ENCODE results near the gene LZTR1.

Gene LZTR1

GRCh38 chr22:20980938-20981722 lies 967 bp upstream of the LZTR1 start:
- no peak for DNase-seq (ENCODE audit: low read depth)

DNA sequence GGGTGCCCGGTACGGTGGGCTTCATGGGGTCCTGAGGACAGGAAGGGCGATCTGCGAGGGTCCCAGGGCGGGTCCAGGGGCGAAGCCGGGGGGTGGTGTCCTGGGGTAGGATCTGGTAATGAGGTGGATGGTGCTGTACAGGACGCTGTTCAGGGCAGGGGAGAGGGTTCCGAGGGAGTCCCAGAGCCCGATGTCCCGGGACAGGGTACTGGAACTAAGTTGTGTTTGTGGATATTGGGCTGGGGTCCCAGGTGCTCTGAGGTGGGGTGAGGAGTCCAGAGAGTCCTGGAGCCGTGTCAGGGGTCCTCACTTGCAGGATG lies 426 bp downstream of the LZTR1 start:
- DNase-seq (ENCODE audit: low read depth): no peak

- no peak for DNase-seq (ENCODE audit: low read depth)
These were observed 1.1 kb downstream of the LZTR1 start for GRCh38 chr22:20983081-20983771.

- DNase-seq (ENCODE audit: low read depth): no peak
These were observed 3.6 kb downstream of the LZTR1 start for GRCh38 chr22:20985720-20986119.

- DNase-seq (ENCODE audit: low read depth): no peak
These were observed 4.3 kb downstream of the LZTR1 start for GRCh38 chr22:20986365-20986764.

GRCh38 chr22:20987375-20987774 lies 5.3 kb downstream of the LZTR1 start:
- no peak for DNase-seq (ENCODE audit: low read depth)

DNA sequence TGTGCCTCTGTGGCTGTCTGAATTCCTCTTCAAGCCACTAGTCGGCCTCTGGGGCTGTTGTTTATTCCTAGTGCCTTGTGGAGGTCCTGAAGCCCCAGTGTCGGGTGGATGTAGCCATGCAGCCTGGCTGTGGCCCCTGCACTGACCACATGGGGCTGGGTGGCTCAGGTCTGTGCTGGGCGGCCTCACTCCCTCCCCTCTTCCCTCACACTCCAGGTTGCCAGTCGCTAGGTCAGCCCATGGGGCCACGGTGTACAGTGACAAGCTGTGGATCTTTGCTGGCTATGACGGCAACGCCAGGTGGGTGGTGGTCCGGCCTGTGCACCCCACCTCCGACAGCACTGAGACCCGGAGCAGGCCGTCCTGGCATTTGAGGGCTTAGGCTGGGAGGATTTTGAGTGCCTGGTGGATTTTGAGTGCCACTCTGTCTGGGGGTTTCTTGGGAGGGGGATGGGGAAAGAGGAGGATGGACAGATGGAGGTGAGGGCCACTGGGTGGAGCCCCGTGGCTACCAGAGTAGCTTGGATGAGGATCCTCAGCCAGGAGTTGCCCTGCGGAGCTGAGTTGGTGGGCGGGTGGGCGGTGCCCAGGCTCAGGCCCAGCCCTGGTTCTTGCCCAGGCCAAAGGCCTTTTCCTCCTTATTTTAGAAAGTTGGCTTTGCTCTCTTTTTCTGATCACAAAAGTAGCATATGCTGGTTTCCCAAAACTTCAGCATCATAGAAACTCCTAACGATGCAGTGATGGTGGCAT lies 6.7 kb downstream of the LZTR1 start:
- no peak for DNase-seq (ENCODE audit: low read depth)

GRCh38 chr22:20989323-20990138 lies 7.4 kb downstream of the LZTR1 start:
- DNase-seq (ENCODE audit: low read depth): no peak

- DNase-seq (ENCODE audit: low read depth): no peak
These were observed 8.4 kb downstream of the LZTR1 start for GRCh38 chr22:20990184-20991180.

DNA sequence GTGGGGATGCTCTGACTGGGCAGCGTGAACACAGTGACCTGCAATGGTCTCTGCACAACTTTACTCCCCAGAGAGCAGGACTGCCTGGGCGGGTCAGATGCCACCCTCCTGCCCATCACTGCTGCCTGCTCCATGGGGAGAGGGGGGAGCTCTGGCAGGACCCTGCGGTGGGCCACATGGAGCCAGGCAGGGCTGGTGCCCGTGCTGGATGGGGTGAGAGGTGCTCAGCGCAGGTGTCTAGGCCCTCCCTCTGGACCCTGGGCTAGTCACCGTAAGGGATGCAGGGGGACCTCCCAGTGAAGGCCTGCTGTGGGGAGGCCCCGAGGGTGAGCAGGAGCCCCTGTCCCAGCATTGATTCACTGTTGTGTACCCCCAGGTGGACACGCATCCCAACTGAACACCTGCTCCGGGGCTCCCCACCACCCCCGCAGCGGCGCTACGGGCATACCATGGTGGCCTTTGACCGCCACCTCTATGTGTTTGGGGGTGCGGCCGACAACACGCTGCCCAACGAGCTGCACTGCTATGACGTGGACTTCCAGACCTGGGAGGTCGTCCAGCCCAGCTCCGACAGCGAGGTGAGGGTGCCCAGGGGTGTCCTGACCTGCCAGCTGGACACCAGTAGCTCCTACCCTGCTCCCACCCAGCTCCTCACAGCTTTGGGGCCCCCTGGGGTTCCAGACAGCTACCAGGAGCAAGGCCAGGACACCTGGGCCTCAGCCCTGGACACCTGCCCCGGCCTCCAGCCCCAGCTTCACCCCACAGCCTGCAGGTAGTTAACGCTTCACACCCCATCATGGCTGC lies 9.4 kb downstream of the LZTR1 start:
- DNase-seq (ENCODE audit: low read depth): no peak

- DNase-seq (ENCODE audit: low read depth): no peak
These were observed 10.0 kb downstream of the LZTR1 start for GRCh38 chr22:20992056-20992442.

GRCh38 chr22:20992456-20993303 lies 10.6 kb downstream of the LZTR1 start:
- no peak for DNase-seq (ENCODE audit: low read depth)

DNA sequence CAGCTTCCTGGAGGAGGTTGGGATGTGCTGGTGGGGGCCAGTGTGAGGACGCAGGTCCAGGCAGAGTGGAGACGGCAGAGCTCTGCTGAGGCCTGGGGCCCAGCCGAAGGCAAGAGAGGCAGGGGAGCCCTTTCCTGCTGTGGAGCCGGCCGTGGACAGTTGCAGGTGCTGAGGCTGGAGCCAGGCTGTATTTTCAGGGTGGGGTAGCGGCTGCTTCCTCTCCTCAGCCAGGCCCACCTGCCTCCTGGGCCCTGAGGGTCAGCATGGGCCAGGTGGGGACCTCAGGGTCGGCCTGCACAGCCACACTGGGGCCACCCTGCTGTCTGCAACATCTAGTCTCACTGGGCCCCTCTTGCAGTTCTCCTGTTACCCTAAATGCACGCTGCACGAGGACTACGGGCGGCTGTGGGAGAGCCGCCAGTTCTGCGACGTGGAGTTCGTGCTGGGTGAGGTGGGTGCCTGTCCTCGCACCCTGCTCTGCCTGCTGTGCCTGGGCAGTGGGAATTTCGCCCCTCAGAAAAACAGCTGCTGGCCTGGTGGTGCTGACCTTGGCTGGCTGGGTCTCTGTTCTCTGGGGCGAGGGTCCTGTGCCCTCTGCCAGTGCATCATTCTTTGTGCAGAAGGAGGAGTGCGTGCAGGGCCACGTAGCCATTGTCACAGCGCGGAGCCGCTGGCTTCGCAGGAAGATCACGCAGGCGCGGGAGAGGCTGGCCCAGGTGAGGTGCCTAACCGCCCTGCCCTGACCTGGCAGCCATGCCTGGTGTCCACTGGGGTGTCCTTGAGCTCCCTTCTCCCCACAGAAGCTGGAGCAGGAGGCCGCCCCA lies 11.4 kb downstream of the LZTR1 start:
- DNase-seq (ENCODE audit: low read depth): no peak

DNA sequence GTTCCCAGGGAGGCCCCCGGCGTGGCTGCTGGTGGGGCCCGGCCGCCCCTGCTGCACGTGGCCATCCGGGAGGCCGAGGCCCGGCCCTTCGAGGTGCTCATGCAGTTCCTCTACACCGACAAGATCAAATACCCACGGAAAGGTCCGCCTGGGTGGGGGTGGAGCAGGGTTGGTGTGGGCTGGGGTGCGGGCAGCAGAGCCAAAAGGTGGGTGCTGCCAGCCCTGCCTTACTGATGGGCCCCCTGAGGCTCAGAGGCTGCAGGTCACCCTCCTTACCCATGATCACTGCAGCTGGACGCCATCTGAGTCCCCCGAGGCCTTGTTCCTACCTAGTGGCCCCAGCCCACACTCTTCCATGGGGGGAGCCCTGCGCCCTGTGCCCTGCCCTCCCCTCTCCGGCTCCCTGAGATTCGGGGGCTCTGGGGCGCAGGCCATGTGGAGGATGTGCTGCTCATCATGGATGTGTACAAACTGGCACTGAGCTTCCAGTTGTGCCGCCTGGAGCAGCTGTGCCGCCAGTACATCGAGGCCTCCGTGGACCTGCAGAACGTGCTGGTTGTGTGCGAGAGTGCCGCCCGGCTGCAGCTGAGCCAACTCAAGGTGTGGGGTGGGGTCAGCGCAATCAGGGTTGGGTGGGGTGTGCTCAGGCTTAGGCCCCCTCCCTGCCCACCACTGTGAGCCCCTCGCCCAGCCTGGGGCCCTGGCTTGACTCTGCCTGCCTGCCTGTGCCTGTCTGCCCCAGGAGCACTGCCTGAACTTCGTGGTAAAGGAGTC lies 12.2 kb downstream of the LZTR1 start:
- no peak for DNase-seq (ENCODE audit: low read depth)

DNA sequence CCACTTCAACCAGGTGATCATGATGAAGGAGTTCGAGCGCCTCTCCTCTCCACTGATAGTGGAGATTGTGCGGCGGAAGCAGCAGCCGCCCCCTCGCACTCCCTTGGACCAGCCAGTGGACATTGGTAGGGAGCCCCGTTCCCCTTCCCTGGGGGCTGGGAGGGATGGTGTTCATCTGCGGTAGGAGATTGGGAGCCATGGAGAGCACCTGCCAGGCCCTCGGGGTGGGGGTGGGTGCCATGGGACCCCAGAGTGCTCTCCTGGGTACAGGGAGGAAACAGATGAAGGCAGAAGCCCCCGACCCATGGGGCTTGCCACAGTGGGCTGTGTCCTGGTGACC lies 12.8 kb downstream of the LZTR1 start:
- DNase-seq (ENCODE audit: low read depth): no peak

- DNase-seq (ENCODE audit: low read depth): no peak
These were observed 13.4 kb downstream of the LZTR1 start for GRCh38 chr22:20995329-20996030.

GRCh38 chr22:20996031-20996410 lies 13.9 kb downstream of the LZTR1 start:
- no peak for DNase-seq (ENCODE audit: low read depth)
